MM.1S (cell line): ENCODE data around the gene WDR19.

Experiments used
- DNase-seq: peaks from one replicate; pipeline ENCODE4 v3.0.0-alpha.2; 2015
- H2AFZ ChIP-seq: fragments of 300-600 bp; sonication (generic); 2 replicates; pipeline ENCODE4 v1.6.0; 2016; ENCODE audit warnings: antibody characterized with exemption, low read length
- H3F3A ChIP-seq: fragments of 300-600 bp; sonication (generic); 2 replicates; pipeline ENCODE4 v1.6.1; 2016; ENCODE audit warnings: mild to moderate bottlenecking, antibody characterized with exemption, low read length, moderate library complexity, mixed read lengths; ENCODE audit not compliant: insufficient read depth
- H3K27ac ChIP-seq: fragments of 300-600 bp; sonication (generic); 2 replicates; pipeline ENCODE4 v1.5.1; 2016; ENCODE audit warnings: mild to moderate bottlenecking, low read length
- H3K27me3 ChIP-seq: fragments of 300-600 bp; sonication (generic); replicated peaks from 2 replicates; pipeline ENCODE4 v1.6.0; 2016; ENCODE audit warnings: low read length; ENCODE audit not compliant: insufficient read depth
- H3K36me3 ChIP-seq: fragments of 300-600 bp; sonication (generic); replicated peaks from 2 replicates; pipeline ENCODE4 v1.6.1; 2016; ENCODE audit warnings: mild to moderate bottlenecking, low read length, mixed read lengths; ENCODE audit not compliant: insufficient read depth
- H3K4me1 ChIP-seq: fragments of 300-600 bp; sonication (generic); 2 replicates; pipeline ENCODE4 v1.6.1; 2016; ENCODE audit warnings: low read length, mixed read lengths
- H3K4me2 ChIP-seq: fragments of 300-600 bp; sonication (generic); 2 replicates; pipeline ENCODE4 v1.6.0; 2016; ENCODE audit warnings: low read depth, low read length
- H3K4me3 ChIP-seq: fragments of 300-600 bp; sonication (generic); 2 replicates; pipeline ENCODE4 v1.5.1; 2016; ENCODE audit warnings: low read length, mixed read lengths
- H3K79me2 ChIP-seq: fragments of 300-600 bp; sonication (generic); 2 replicates; pipeline ENCODE4 v1.6.1; 2016; ENCODE audit warnings: mixed run types, low read length, mixed read lengths
- H3K9ac ChIP-seq: fragments of 300-600 bp; sonication (generic); 2 replicates; pipeline ENCODE4 v1.6.1; 2016; ENCODE audit warnings: low read length, mixed read lengths
- H3K9me2 ChIP-seq: fragments of 300-600 bp; sonication (generic); replicated peaks from 2 replicates; pipeline ENCODE4 v1.6.1; 2016; ENCODE audit warnings: mild to moderate bottlenecking, low read length, mixed read lengths; ENCODE audit not compliant: insufficient read depth
- H3K9me3 ChIP-seq: fragments of 300-600 bp; sonication (generic); replicated peaks from 2 replicates; pipeline ENCODE4 v1.6.1; 2016; ENCODE audit warnings: mild to moderate bottlenecking, low read length, mixed read lengths; ENCODE audit not compliant: insufficient read depth
- H4K20me1 ChIP-seq: fragments of 300-600 bp; sonication (generic); 2 replicates; pipeline ENCODE4 v1.6.1; 2016; ENCODE audit warnings: mild to moderate bottlenecking, low read length, moderate library complexity, mixed read lengths; ENCODE audit not compliant: insufficient read depth
- CTCF ChIP-seq: fragments of 300-600 bp; sonication (generic); IDR thresholded peaks from 2 replicates; pipeline ENCODE4 v1.5.1; 2016; ENCODE audit warnings: antibody characterized with exemption, low read length, mixed read lengths
- EZH2 ChIP-seq: fragments of 300-600 bp; sonication (generic); optimal IDR thresholded peaks from 2 replicates; pipeline ENCODE3; 2017; ENCODE audit warnings: low read depth, mild to moderate bottlenecking, antibody characterized with exemption, low read length, mixed read lengths
- EZH2phosphoT487 ChIP-seq: fragments of 300-600 bp; sonication (generic); IDR thresholded peaks from 2 replicates; pipeline ENCODE4 v1.6.1; 2018; ENCODE audit warnings: antibody characterized with exemption, low read length

WDR19 gene

GRCh38 chr4:39330353-39330752 lies 148.0 kb downstream of the WDR19 start:
- peaks cover 15% of the 10 kb centered on the region; the same call in 1 of the 2 replicates for H4K20me1 ChIP-seq
- no peak overlapping the region for H3K4me3 ChIP-seq
- no peak overlapping the region for H3K9ac ChIP-seq
- peaks cover 8% of the 10 kb centered on the region; the same call in 1 of the 2 replicates for H3K36me3 ChIP-seq
- DNase-seq = no peak
- no peaks in the 10 kb centered on the region for H3K9me3 ChIP-seq
- H2AFZ ChIP-seq = no peak overlapping the region
- no peaks in the 10 kb centered on the region for H3K9me2 ChIP-seq
- no peaks in the 10 kb centered on the region for H3K4me1 ChIP-seq
- TF ChIP-seq EZH2 (no peak), CTCF (no peak), EZH2phosphoT487 (no peak)
- no peaks in the 10 kb centered on the region for H3F3A ChIP-seq
- H3K27me3 ChIP-seq = no peaks in the 10 kb centered on the region
- H3K79me2 ChIP-seq = peaks cover 85% of the 10 kb centered on the region
- H3K4me2 ChIP-seq = no peak overlapping the region
- H3K27ac ChIP-seq = no peak overlapping the region

- Histone ChIP-seq H3K9me3 (no peaks in the 10 kb centered on the region), H2AFZ (no peak overlapping the region), H3K4me1 (no peaks in the 10 kb centered on the region), H3K36me3 (peaks cover 6% of the 10 kb centered on the region; the same call in 1 of the 2 replicates), H3K79me2 (peaks cover 93% of the 10 kb centered on the region), H3F3A (no peaks in the 10 kb centered on the region), H3K27ac (no peak overlapping the region), H3K27me3 (no peaks in the 10 kb centered on the region), H3K9ac (no peak overlapping the region), H3K4me3 (no peak overlapping the region), H3K9me2 (no peaks in the 10 kb centered on the region), H3K4me2 (no peak overlapping the region), H4K20me1 (peaks cover 18% of the 10 kb centered on the region; the same call in 1 of the 2 replicates)
- no peak for DNase-seq
- TF ChIP-seq EZH2phosphoT487 = no peak
These were observed 148.9 kb downstream of the WDR19 start for GRCh38 chr4:39331191-39331590.
